Measurements from ENCODE around the gene PGM5. TPM values are rescaled to one million over a fixed set of nuclear protein-coding genes. Genes with fewer than 3 reads are reported as not detected.

The PGM5 gene
- total and polyA plus RNA-seq, 2 donors from 2014 or later, result 16.3 to 53.1 TPM

DNA sequence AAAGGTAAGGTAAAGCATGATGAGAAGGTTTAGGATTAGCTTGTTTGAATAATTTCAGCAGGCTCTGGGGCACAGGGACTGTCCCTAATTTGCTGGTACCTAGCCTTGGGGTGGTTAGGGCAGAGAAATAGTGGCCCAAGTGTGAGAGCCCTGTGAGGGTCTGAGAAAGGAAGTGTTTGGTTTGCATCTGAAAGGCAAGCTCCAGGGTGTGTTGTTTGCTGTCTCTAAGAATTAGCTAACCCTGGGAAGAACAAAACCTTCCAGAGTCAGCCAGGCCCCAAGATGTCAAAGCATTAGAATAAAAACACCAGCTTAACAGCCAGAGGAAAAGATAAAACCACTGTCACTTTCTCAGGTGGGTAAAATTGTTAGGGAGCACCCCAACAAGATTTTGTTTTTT lies 153.3 kb downstream of the PGM5 start:
- intact Hi-C loops (cut with DNase I), result no loop called here
- H3K9ac ChIP-seq (ENCODE audit: low read length in 3 of 3), result no peak overlapping the region
- H3K27ac ChIP-seq (ENCODE audit: low read depth in 2 of 2, low read length in 2 of 2), result no peak overlapping the region
- H3K27me3 ChIP-seq (ENCODE audit: control insufficient read depth, insufficient read depth, low read length), result no peaks in the 10 kb centered on the region
- no peak for TF ChIP-seq CTCF (IDR thresholded peaks at IDR 0.05; ENCODE audit: borderline replicate concordance, extremely low read depth, insufficient read depth)
- FAIRE-seq, result no peak
- no peaks in the 10 kb centered on the region for H3K9me3 ChIP-seq (ENCODE audit: control insufficient read depth in 2 of 3, insufficient read depth in 1 of 3, low read length in 3 of 3)
- no peak overlapping the region for H3K4me3 ChIP-seq (ENCODE audit: low read length in 3 of 3)
- H3K36me3 ChIP-seq (ENCODE audit: control insufficient read depth in 2 of 3, insufficient read depth in 3 of 3, low read length in 3 of 3), result no peaks in the 10 kb centered on the region
- no peak for DNase-seq
- peaks cover 3 to 21% (median 3%) of the 10 kb centered on the region in 3 donors for H3K4me1 ChIP-seq (ENCODE audit: control insufficient read depth in 2 of 3, insufficient read depth in 2 of 3, low read depth in 1 of 3, low read length in 3 of 3)

GRCh38 chr9:68513385-68513784 lies 157.0 kb downstream of the PGM5 start:
- Histone ChIP-seq H3K9ac (ENCODE audit: low read length in 3 of 3) (no peak overlapping the region), H3K4me1 (ENCODE audit: control insufficient read depth in 2 of 3, insufficient read depth in 2 of 3, low read depth in 1 of 3, low read length in 3 of 3) (peaks cover 0 to 6% (median 0%) of the 10 kb centered on the region in 3 donors), H3K27me3 (ENCODE audit: control insufficient read depth, insufficient read depth, low read length) (no peaks in the 10 kb centered on the region), H3K36me3 (ENCODE audit: control insufficient read depth in 2 of 3, insufficient read depth in 3 of 3, low read length in 3 of 3) (no peaks in the 10 kb centered on the region), H3K4me3 (ENCODE audit: low read length in 3 of 3) (no peak overlapping the region), H3K27ac (ENCODE audit: low read depth in 2 of 2, low read length in 2 of 2) (no peak overlapping the region), H3K9me3 (ENCODE audit: control insufficient read depth in 2 of 3, insufficient read depth in 1 of 3, low read length in 3 of 3) (peaks cover 0 to 3% (median 0%) of the 10 kb centered on the region in 3 donors)
- intact Hi-C loops (cut with DNase I), result no loop called here
- no peak for TF ChIP-seq CTCF (IDR thresholded peaks at IDR 0.05; ENCODE audit: borderline replicate concordance, extremely low read depth, insufficient read depth)
- DNase-seq (no peak), FAIRE-seq (no peak)

DNA sequence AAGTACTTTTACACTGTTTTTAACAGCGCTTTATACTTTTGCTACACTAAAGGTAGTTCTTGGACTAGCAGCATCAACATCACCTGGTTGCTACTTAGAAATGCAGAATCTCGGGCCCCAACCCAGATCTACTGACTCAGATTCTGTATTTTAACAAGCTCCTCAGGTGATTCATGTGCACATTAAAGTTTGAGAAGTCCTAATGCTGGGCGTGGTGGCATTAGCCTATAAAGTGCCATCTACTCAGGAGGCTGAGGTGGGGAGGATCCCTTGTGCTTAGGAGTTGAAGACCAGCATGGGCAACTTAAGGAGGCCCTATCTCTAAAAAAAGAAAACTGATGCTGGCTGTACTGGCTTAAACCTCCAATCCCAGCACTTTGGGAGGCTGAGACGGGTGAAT lies 157.6 kb downstream of the PGM5 start:
- no peak for FAIRE-seq

More for the DNA sequence above, 157.6 kb downstream of the PGM5 start:
- no peak for DNase-seq
- Histone ChIP-seq H3K36me3 (ENCODE audit: control insufficient read depth in 2 of 3, insufficient read depth in 3 of 3, low read length in 3 of 3) (no peaks in the 10 kb centered on the region), H3K4me1 (ENCODE audit: control insufficient read depth in 2 of 3, insufficient read depth in 2 of 3, low read depth in 1 of 3, low read length in 3 of 3) (peaks cover 0 to 2% (median 0%) of the 10 kb centered on the region in 3 donors), H3K9me3 (ENCODE audit: control insufficient read depth in 2 of 3, insufficient read depth in 1 of 3, low read length in 3 of 3) (peaks cover 0 to 3% (median 0%) of the 10 kb centered on the region in 3 donors), H3K27me3 (ENCODE audit: control insufficient read depth, insufficient read depth, low read length) (no peaks in the 10 kb centered on the region), H3K4me3 (ENCODE audit: low read length in 3 of 3) (no peak overlapping the region), H3K9ac (ENCODE audit: low read length in 3 of 3) (no peak overlapping the region), H3K27ac (ENCODE audit: low read depth in 2 of 2, low read length in 2 of 2) (no peak overlapping the region)
- intact Hi-C loops (cut with DNase I), result no loop called here
- TF ChIP-seq CTCF (IDR thresholded peaks at IDR 0.05; ENCODE audit: borderline replicate concordance, extremely low read depth, insufficient read depth), result no peak

Data from kidney (tissue), 14 donors.